Measurements from ENCODE around the gene DAPK1.

DAPK1 gene

DNA sequence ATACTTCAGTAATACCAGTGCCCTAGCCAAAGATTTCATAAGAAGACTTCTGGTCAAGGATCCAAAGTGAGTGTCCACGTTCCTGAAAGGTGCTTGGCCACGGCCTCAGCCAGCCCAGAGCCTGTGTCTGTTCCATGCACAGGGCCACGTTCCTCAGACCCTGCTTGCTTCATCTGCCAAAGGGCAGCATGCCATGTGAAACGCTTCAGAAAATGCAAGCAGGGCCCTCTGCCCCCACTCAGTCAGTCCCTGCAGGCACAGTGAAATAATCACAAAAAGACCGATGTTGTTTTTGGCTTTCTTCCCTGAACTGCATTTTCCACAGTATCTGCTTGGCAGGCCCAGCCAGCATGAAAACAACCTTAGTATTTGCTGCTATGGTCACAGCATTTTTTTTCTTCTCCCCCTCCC lies 142.7 kb downstream of the DAPK1 start:
- no peak overlapping the region for H4K91ac ChIP-seq (ENCODE audit: low read length)
- no peak overlapping the region for H2BK120ac ChIP-seq (ENCODE audit: low read depth, low read length)
- H3K36me3 ChIP-seq (ENCODE audit: control insufficient read depth in 1 of 2, insufficient read depth in 2 of 2, low read depth in 1 of 2, low read length in 2 of 2) = peaks cover 2 to 36% of the 10 kb centered on the region in 2 experiments
- no peak overlapping the region for H2BK12ac ChIP-seq (ENCODE audit: low read length in 2 of 2)
- H3K18ac ChIP-seq (ENCODE audit: low read depth in 1 of 2, low read length in 2 of 2) = no peak overlapping the region
- no peak overlapping the region for H3K4me2 ChIP-seq (ENCODE audit: low read length, poor library complexity, severe bottlenecking)
- H4K8ac ChIP-seq (ENCODE audit: low read length) = no peak overlapping the region
- H3K14ac ChIP-seq (ENCODE audit: low read length in 2 of 2) = peak overlapping the region in 1 of 2 experiments; percentile 85
- no peak overlapping the region for H2AFZ ChIP-seq (ENCODE audit: low read depth, low read length)
- no peaks in the 10 kb centered on the region for H3K27me3 ChIP-seq (ENCODE audit: control insufficient read depth in 1 of 2, insufficient read depth in 1 of 2, low read length in 2 of 2)
- H3K23ac ChIP-seq (ENCODE audit: low read length in 2 of 2) = no peak overlapping the region
- no peak overlapping the region for H3K4me3 ChIP-seq (ENCODE audit: insufficient read depth in 1 of 2, low read depth in 1 of 2, low read length in 2 of 2)
- H3K4ac ChIP-seq (ENCODE audit: low read depth in 1 of 2, low read length in 2 of 2) = no peak overlapping the region
- H3K4me1 ChIP-seq (ENCODE audit: control insufficient read depth, insufficient read depth, low read depth, low read length) = peaks cover 9% of the 10 kb centered on the region
- H3K27ac ChIP-seq (ENCODE audit: low read length, poor library complexity, severe bottlenecking) = peak overlapping the region; percentile 37
- peaks cover 25% of the 10 kb centered on the region for H3K79me1 ChIP-seq (replicated peaks; ENCODE audit: low read length, poor library complexity, severe bottlenecking)
- no peak overlapping the region for H3K9ac ChIP-seq (ENCODE audit: low read length)
- DNase-seq = no peak
- H2AK5ac ChIP-seq (ENCODE audit: low read length, severe bottlenecking) = no peak overlapping the region
- H3K9me3 ChIP-seq (ENCODE audit: control insufficient read depth, low read length) = no peaks in the 10 kb centered on the region
- H2BK15ac ChIP-seq (ENCODE audit: low read depth, poor library complexity, severe bottlenecking) = no peak overlapping the region
- 90% methylated on average over 5 of the region's 5 CpGs for WGBS
- H2BK5ac ChIP-seq (ENCODE audit: low read depth, low read length, poor library complexity, severe bottlenecking) = no peak overlapping the region

DNA sequence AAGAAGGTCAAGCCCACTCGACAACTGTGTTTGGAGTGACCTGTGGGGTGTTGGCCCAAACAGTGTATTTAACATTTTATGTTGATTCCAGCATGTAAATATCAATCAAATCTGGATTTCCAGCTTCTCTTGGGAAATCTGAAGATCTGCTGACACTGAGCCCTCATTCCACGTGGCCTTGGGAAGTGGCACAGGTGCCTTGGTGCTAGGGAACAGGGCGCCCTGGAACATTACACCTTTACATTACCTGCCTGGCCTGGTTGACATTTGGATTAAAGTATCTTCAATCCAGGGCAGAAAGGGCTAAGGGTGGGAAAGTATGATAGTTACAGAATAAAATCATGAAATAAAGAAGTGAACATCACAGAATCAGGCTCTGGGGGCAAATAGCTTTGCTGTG lies 143.4 kb downstream of the DAPK1 start:
- peaks cover 7 to 32% of the 10 kb centered on the region in 2 experiments for H3K36me3 ChIP-seq (ENCODE audit: control insufficient read depth in 1 of 2, insufficient read depth in 2 of 2, low read depth in 1 of 2, low read length in 2 of 2)
- no peak overlapping the region for H3K18ac ChIP-seq (ENCODE audit: low read depth in 1 of 2, low read length in 2 of 2)
- H3K79me1 ChIP-seq (replicated peaks; ENCODE audit: low read length, poor library complexity, severe bottlenecking) = peaks cover 22% of the 10 kb centered on the region
- H4K91ac ChIP-seq (ENCODE audit: low read length) = no peak overlapping the region
- 82% methylated on average over 1 of the region's 3 CpGs for WGBS
- no peaks in the 10 kb centered on the region for H3K9me3 ChIP-seq (ENCODE audit: control insufficient read depth, low read length)
- H4K8ac ChIP-seq (ENCODE audit: low read length) = no peak overlapping the region
- no peak overlapping the region for H2BK12ac ChIP-seq (ENCODE audit: low read length in 2 of 2)
- H2AK5ac ChIP-seq (ENCODE audit: low read length, severe bottlenecking) = no peak overlapping the region
- H3K9ac ChIP-seq (ENCODE audit: low read length) = no peak overlapping the region
- H2BK5ac ChIP-seq (ENCODE audit: low read depth, low read length, poor library complexity, severe bottlenecking) = no peak overlapping the region
- H2BK15ac ChIP-seq (ENCODE audit: low read depth, poor library complexity, severe bottlenecking) = no peak overlapping the region
- H3K14ac ChIP-seq (ENCODE audit: low read length in 2 of 2) = no peak overlapping the region
- H3K4ac ChIP-seq (ENCODE audit: low read depth in 1 of 2, low read length in 2 of 2) = no peak overlapping the region
- H2BK120ac ChIP-seq (ENCODE audit: low read depth, low read length) = no peak overlapping the region
- no peak overlapping the region for H3K4me2 ChIP-seq (ENCODE audit: low read length, poor library complexity, severe bottlenecking)
- H3K4me1 ChIP-seq (ENCODE audit: control insufficient read depth, insufficient read depth, low read depth, low read length) = peaks cover 7% of the 10 kb centered on the region
- H2AFZ ChIP-seq (ENCODE audit: low read depth, low read length) = no peak overlapping the region
- no peaks in the 10 kb centered on the region for H3K27me3 ChIP-seq (ENCODE audit: control insufficient read depth in 1 of 2, insufficient read depth in 1 of 2, low read length in 2 of 2)
- DNase-seq = no peak
- H3K27ac ChIP-seq (ENCODE audit: low read length, poor library complexity, severe bottlenecking) = no peak overlapping the region
- no peak overlapping the region for H3K4me3 ChIP-seq (ENCODE audit: insufficient read depth in 1 of 2, low read depth in 1 of 2, low read length in 2 of 2)
- no peak overlapping the region for H3K23ac ChIP-seq (ENCODE audit: low read length in 2 of 2)

DNA sequence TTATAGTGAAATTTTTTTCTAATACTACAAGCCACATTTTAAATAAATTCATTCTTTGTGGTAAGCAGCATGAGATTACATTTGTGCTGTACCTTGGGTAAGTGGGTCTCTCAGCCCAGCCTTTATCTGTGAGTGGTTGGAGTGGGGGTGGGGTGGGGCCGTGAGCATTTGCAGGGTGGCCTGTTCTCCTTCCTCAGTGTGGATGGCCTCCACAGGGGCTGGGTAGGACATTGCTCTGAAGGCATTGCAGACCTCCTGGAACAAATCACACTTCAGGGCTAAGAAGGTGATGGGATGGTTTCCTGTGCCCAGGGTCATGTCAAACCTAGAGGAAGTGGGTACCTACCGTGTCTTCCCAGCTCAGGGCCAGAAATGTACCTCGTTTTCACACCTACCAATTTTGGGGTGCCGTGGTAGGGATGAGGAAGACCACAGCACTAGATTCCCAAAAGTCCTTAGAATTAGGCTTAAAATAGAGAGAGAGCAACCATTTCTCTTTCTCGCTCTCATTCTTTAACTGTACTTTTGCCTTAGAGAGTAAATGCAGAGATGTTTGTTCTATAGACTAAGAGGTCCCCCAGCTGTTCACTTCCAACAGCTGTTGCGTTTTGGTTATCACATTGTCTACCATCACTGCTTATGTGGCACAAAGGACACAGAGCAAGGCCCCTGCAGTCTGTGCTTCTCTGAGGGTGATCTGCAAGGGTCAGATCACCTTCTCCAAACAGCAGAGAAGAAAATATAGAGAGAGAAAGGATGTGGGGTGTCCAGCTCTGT lies 144.9 kb downstream of the DAPK1 start:
- WGBS = 79% methylated on average over 5 of the region's 6 CpGs

DNA sequence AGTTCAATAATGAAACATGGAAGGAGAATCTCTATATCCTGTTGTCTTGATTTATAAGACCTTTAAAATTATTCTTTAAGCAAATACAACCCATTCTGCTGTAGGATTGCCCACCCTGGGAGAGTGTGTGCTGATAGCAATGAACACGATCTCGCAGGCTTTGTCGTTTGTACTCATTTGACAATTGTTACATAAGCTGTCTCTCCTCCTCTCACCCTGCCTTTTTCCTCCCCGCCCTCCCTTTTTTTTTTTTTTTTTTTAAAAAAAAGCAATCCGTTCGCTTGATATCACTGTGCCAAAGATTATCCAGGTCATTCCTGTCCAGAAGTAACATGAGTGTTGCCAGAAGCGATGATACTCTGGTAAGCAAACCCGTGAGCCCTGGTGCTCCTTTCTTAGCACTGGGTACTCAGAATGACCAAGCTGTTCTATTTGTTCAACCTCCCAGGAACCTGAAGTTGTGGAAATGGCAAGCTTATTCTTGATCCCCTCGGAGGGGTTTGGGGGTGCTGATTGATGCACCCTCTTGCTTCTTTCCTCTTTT lies 145.5 kb downstream of the DAPK1 start:
- H3K4me2 ChIP-seq (ENCODE audit: low read length, poor library complexity, severe bottlenecking) = no peak overlapping the region
- no peak overlapping the region for H3K27ac ChIP-seq (ENCODE audit: low read length, poor library complexity, severe bottlenecking)
- peaks cover 20 to 35% of the 10 kb centered on the region in 2 experiments for H3K36me3 ChIP-seq (ENCODE audit: control insufficient read depth in 1 of 2, insufficient read depth in 2 of 2, low read depth in 1 of 2, low read length in 2 of 2)
- H3K9ac ChIP-seq (ENCODE audit: low read length) = no peak overlapping the region
- H2BK12ac ChIP-seq (ENCODE audit: low read length in 2 of 2) = no peak overlapping the region
- H3K4me1 ChIP-seq (ENCODE audit: control insufficient read depth, insufficient read depth, low read depth, low read length) = peaks cover 7% of the 10 kb centered on the region
- H3K27me3 ChIP-seq (ENCODE audit: control insufficient read depth in 1 of 2, insufficient read depth in 1 of 2, low read length in 2 of 2) = no peaks in the 10 kb centered on the region
- H2AFZ ChIP-seq (ENCODE audit: low read depth, low read length) = no peak overlapping the region
- no peak overlapping the region for H3K4me3 ChIP-seq (ENCODE audit: insufficient read depth in 1 of 2, low read depth in 1 of 2, low read length in 2 of 2)
- H2BK120ac ChIP-seq (ENCODE audit: low read depth, low read length) = no peak overlapping the region
- H4K8ac ChIP-seq (ENCODE audit: low read length) = no peak overlapping the region
- H3K9me3 ChIP-seq (ENCODE audit: control insufficient read depth, low read length) = no peaks in the 10 kb centered on the region
- WGBS = 95% methylated on average over 9 of the region's 9 CpGs
- peaks cover 17% of the 10 kb centered on the region for H3K79me1 ChIP-seq (replicated peaks; ENCODE audit: low read length, poor library complexity, severe bottlenecking)
- no peak overlapping the region for H2AK5ac ChIP-seq (ENCODE audit: low read length, severe bottlenecking)
- no peak for DNase-seq
- H3K14ac ChIP-seq (ENCODE audit: low read length in 2 of 2) = no peak overlapping the region
- H2BK15ac ChIP-seq (ENCODE audit: low read depth, poor library complexity, severe bottlenecking) = no peak overlapping the region
- H2BK5ac ChIP-seq (ENCODE audit: low read depth, low read length, poor library complexity, severe bottlenecking) = no peak overlapping the region
- no peak overlapping the region for H4K91ac ChIP-seq (ENCODE audit: low read length)
- no peak overlapping the region for H3K18ac ChIP-seq (ENCODE audit: low read depth in 1 of 2, low read length in 2 of 2)
- no peak overlapping the region for H3K23ac ChIP-seq (ENCODE audit: low read length in 2 of 2)
- H3K4ac ChIP-seq (ENCODE audit: low read depth in 1 of 2, low read length in 2 of 2) = no peak overlapping the region

More for the DNA sequence above, 144.9 kb downstream of the DAPK1 start:
- Histone ChIP-seq H3K27ac (ENCODE audit: low read length, poor library complexity, severe bottlenecking) (no peak overlapping the region), H3K4ac (ENCODE audit: low read depth in 1 of 2, low read length in 2 of 2) (no peak overlapping the region), H3K4me2 (ENCODE audit: low read length, poor library complexity, severe bottlenecking) (no peak overlapping the region), H2BK120ac (ENCODE audit: low read depth, low read length) (no peak overlapping the region), H3K79me1 (replicated peaks; ENCODE audit: low read length, poor library complexity, severe bottlenecking) (peaks cover 20% of the 10 kb centered on the region), H4K91ac (ENCODE audit: low read length) (peak overlapping the region; percentile 10), H4K8ac (ENCODE audit: low read length) (no peak overlapping the region), H3K27me3 (ENCODE audit: control insufficient read depth in 1 of 2, insufficient read depth in 1 of 2, low read length in 2 of 2) (no peaks in the 10 kb centered on the region), H3K18ac (ENCODE audit: low read depth in 1 of 2, low read length in 2 of 2) (no peak overlapping the region), H2BK15ac (ENCODE audit: low read depth, poor library complexity, severe bottlenecking) (no peak overlapping the region), H3K4me3 (ENCODE audit: insufficient read depth in 1 of 2, low read depth in 1 of 2, low read length in 2 of 2) (no peak overlapping the region), H3K14ac (ENCODE audit: low read length in 2 of 2) (no peak overlapping the region), H3K23ac (ENCODE audit: low read length in 2 of 2) (no peak overlapping the region), H3K9ac (ENCODE audit: low read length) (no peak overlapping the region), H2BK12ac (ENCODE audit: low read length in 2 of 2) (no peak overlapping the region), H2AK5ac (ENCODE audit: low read length, severe bottlenecking) (no peak overlapping the region), H3K9me3 (ENCODE audit: control insufficient read depth, low read length) (no peaks in the 10 kb centered on the region), H2BK5ac (ENCODE audit: low read depth, low read length, poor library complexity, severe bottlenecking) (no peak overlapping the region), H3K36me3 (ENCODE audit: control insufficient read depth in 1 of 2, insufficient read depth in 2 of 2, low read depth in 1 of 2, low read length in 2 of 2) (peaks cover 15 to 36% of the 10 kb centered on the region in 2 experiments), H2AFZ (ENCODE audit: low read depth, low read length) (no peak overlapping the region), H3K4me1 (ENCODE audit: control insufficient read depth, insufficient read depth, low read depth, low read length) (peaks cover 7% of the 10 kb centered on the region)
- DNase-seq = no peak

Measured in mesenchymal stem cell (in vitro differentiated cells and primary cell).